Measurements from ENCODE around the gene CROCC2.

- TF ChIP-seq CTCF (IDR thresholded peaks at IDR 0.05) (no peak), POLR2A (IDR thresholded peaks at IDR 0.05) (no peak)
Observed at GRCh38 chr2:240972201-240972600, 66.1 kb downstream of the CROCC2 start.
